HEK293 (cell line): ENCODE results near the gene OR5K2.
A peak's percentile ranks its signal among the peaks of the same experiment; 100 is the strongest.

Experiments
- HOXC10 ChIP-seq: sonication (generic); formaldehyde crosslinking; IDR thresholded peaks from 2 replicates; pipeline ENCODE4 v1.8.1; 2023; ENCODE audit warnings: mild to moderate bottlenecking, missing genetic modification reagents
- OSR2 ChIP-seq: fragments of 450-650 bp; formaldehyde crosslinking; IDR thresholded peaks from 2 replicates; pipeline ENCODE4 v1.5.1; 2016; ENCODE audit warnings: missing biosample characterization, missing genetic modification characterization
- REPIN1 ChIP-seq: fragments of 450-650 bp; formaldehyde crosslinking; IDR thresholded peaks from 2 replicates; pipeline ENCODE4 v1.5.1; 2017; ENCODE audit warnings: missing biosample characterization, missing genetic modification characterization, low read depth
- SCRT1 ChIP-seq: fragments of 450-650 bp; formaldehyde crosslinking; IDR thresholded peaks from 2 replicates; pipeline ENCODE4 v1.5.1; 2016; ENCODE audit warnings: missing biosample characterization, missing genetic modification characterization, borderline replicate concordance
- SP3 ChIP-seq: fragments of 450-650 bp; formaldehyde crosslinking; IDR thresholded peaks from 2 replicates; pipeline ENCODE4 v1.5.1; 2016; ENCODE audit warnings: missing biosample characterization, missing genetic modification characterization
- ZBTB7A ChIP-seq: fragments of 450-650 bp; formaldehyde crosslinking; IDR thresholded peaks from 2 replicates; pipeline ENCODE4 v1.5.1; 2016; ENCODE audit warnings: low read depth, missing biosample characterization, missing genetic modification characterization
- ZNF133 ChIP-seq: fragments of 450-650 bp; formaldehyde crosslinking; IDR thresholded peaks from 2 replicates; pipeline ENCODE4 v1.5.1; 2016; ENCODE audit warnings: missing biosample characterization, missing genetic modification characterization
- ZNF140 ChIP-seq: fragments of 450-650 bp; formaldehyde crosslinking; IDR thresholded peaks from 2 replicates; pipeline ENCODE4 v1.5.1; 2016; ENCODE audit warnings: missing biosample characterization, missing genetic modification characterization
- ZNF26 ChIP-seq: fragments of 450-650 bp; formaldehyde crosslinking; IDR thresholded peaks from 2 replicates; pipeline ENCODE4 v1.5.1; 2016; ENCODE audit warnings: missing biosample characterization, missing genetic modification characterization
- ZNF324 ChIP-seq: fragments of 450-650 bp; formaldehyde crosslinking; IDR thresholded peaks from 2 replicates; pipeline ENCODE4 v1.5.1; 2016; ENCODE audit warnings: missing biosample characterization, missing genetic modification characterization
- ZNF398 ChIP-seq: fragments of 450-650 bp; formaldehyde crosslinking; IDR thresholded peaks from 2 replicates; pipeline ENCODE4 v1.5.1; 2017; ENCODE audit warnings: missing biosample characterization, missing genetic modification characterization
- ZNF416 ChIP-seq: fragments of 450-650 bp; formaldehyde crosslinking; IDR thresholded peaks from 2 replicates; pipeline ENCODE4 v1.5.1; 2016; ENCODE audit warnings: missing biosample characterization, missing genetic modification characterization
- ZNF423 ChIP-seq: fragments of 450-650 bp; formaldehyde crosslinking; IDR thresholded peaks from 2 replicates; pipeline ENCODE4 v1.5.1; 2016; ENCODE audit warnings: missing biosample characterization, missing genetic modification characterization
- ZNF48 ChIP-seq: fragments of 450-650 bp; formaldehyde crosslinking; IDR thresholded peaks from 2 replicates; pipeline ENCODE4 v1.5.1; 2016; ENCODE audit warnings: missing biosample characterization, missing genetic modification characterization
- ZNF510 ChIP-seq: fragments of 450-650 bp; formaldehyde crosslinking; IDR thresholded peaks from 2 replicates; pipeline ENCODE4 v1.5.1; 2018; ENCODE audit warnings: mild to moderate bottlenecking, missing genetic modification characterization, missing biosample characterization; ENCODE audit not compliant: insufficient replicate concordance
- ZNF518A ChIP-seq: fragments of 450-650 bp; formaldehyde crosslinking; conservative IDR thresholded peaks from 2 replicates; pipeline ENCODE4 v1.5.1; 2016; ENCODE audit warnings: low read depth, missing biosample characterization, missing genetic modification characterization
- ZNF530 ChIP-seq: fragments of 450-650 bp; formaldehyde crosslinking; IDR thresholded peaks from 2 replicates; pipeline ENCODE4 v1.5.1; 2016; ENCODE audit warnings: low read depth, missing biosample characterization, missing genetic modification characterization
- ZNF560 ChIP-seq: fragments of 450-650 bp; formaldehyde crosslinking; IDR thresholded peaks from 2 replicates; pipeline ENCODE4 v1.5.1; 2017; ENCODE audit warnings: missing biosample characterization, missing genetic modification characterization, borderline replicate concordance
- ZNF596 ChIP-seq: fragments of 450-650 bp; IDR thresholded peaks from 2 replicates; pipeline ENCODE4 v1.5.0; 2018; ENCODE audit warnings: missing biosample characterization, mild to moderate bottlenecking, missing genetic modification characterization, moderate library complexity
- ZNF610 ChIP-seq: fragments of 450-650 bp; formaldehyde crosslinking; IDR thresholded peaks from 2 replicates; pipeline ENCODE4 v1.5.1; 2016; ENCODE audit warnings: missing biosample characterization, missing genetic modification characterization, borderline replicate concordance
- ZNF626 ChIP-seq: fragments of 450-650 bp; sonication (Bioruptor Pico); formaldehyde crosslinking; IDR thresholded peaks from 2 replicates; pipeline ENCODE4 v1.5.1; 2018; ENCODE audit warnings: missing biosample characterization, missing genetic modification characterization, inconsistent platforms
- ZNF664 ChIP-seq: fragments of 450-650 bp; formaldehyde crosslinking; IDR thresholded peaks from 2 replicates; pipeline ENCODE4 v1.5.1; 2016; ENCODE audit warnings: missing biosample characterization, missing genetic modification characterization
- ZNF707 ChIP-seq: fragments of 450-650 bp; formaldehyde crosslinking; IDR thresholded peaks from 2 replicates; pipeline ENCODE4 v1.5.1; 2016; ENCODE audit warnings: missing biosample characterization, missing genetic modification characterization
- ZNF777 ChIP-seq: fragments of 450-650 bp; formaldehyde crosslinking; IDR thresholded peaks from 2 replicates; pipeline ENCODE4 v1.5.1; 2017; ENCODE audit warnings: missing biosample characterization, missing genetic modification characterization, borderline replicate concordance
- ZNF837 ChIP-seq: fragments of 450-650 bp; formaldehyde crosslinking; IDR thresholded peaks from 2 replicates; pipeline ENCODE4 v1.5.1; 2016; ENCODE audit warnings: missing biosample characterization, missing genetic modification characterization
- TF ChIP-seq, protein P1 (sequence below): fragments of 450-650 bp; formaldehyde crosslinking; IDR thresholded peaks from 2 replicates; pipeline ENCODE4 v1.5.1; 2016; ENCODE audit warnings: missing biosample characterization, missing genetic modification characterization
- TF ChIP-seq, protein P2 (sequence below): fragments of 450-650 bp; formaldehyde crosslinking; IDR thresholded peaks from 2 replicates; pipeline ENCODE4 v1.5.1; 2016; ENCODE audit warnings: missing biosample characterization, missing genetic modification characterization

Gene OR5K2

DNA sequence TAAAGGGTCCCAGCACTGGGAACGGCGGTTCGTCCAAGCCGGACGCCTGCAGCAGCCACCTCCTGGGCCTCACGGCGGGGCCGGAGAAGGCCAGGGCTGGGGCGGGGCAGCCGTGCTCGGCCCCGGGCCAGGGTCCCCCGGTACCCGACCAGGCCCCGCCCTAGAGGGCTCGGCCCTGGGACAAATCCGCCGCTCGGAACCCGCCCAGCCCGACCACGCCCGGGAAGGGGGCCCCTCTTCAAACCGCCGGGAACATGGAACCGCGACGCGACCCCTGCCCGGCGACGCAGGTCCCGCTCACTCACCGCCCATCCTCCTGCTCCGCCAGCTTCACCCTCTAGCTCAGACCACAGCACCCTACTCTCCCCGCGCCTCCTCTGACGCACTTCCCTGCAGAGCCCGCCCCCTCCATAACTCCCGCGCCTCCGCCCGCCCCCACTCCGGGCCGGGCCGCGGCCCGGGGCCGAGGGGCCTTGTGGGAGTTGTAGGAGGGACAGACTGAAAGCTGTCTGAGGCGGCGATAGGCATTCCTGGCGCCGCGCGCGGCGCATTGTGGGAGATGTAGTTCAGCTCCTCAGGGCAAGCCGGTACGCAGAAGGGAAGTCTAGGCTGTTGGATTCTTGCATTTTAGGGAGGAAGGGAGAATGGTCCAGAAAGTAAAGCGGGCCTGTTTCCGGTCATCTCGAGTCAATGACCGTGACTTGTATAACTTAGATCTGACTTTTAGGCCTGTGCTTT is 25.2 kb downstream of the OR5K2 start, which contains the start of gene CLDND1 (continued):
- TF ChIP-seq, protein P1, sequence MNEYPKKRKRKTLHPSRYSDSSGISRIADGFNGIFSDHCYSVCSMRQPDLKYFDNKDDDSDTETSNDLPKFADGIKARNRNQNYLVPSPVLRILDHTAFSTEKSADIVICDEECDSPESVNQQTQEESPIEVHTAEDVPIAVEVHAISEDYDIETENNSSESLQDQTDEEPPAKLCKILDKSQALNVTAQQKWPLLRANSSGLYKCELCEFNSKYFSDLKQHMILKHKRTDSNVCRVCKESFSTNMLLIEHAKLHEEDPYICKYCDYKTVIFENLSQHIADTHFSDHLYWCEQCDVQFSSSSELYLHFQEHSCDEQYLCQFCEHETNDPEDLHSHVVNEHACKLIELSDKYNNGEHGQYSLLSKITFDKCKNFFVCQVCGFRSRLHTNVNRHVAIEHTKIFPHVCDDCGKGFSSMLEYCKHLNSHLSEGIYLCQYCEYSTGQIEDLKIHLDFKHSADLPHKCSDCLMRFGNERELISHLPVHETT (tag by site-specific recombination), result no peak
- no peak for TF ChIP-seq ZNF664
- no peak for TF ChIP-seq ZNF707 (tag by site-specific recombination)
- TF ChIP-seq ZNF416 (tag by site-specific recombination), result no peak
- no peak for TF ChIP-seq REPIN1 (tag by site-specific recombination)
- TF ChIP-seq ZNF777, result no peak
- no peak for TF ChIP-seq ZBTB7A
- 0 out of 2 replicates have a peak, but pooled peaks have one; percentile 31 for TF ChIP-seq ZNF324 (tag by site-specific recombination)
- TF ChIP-seq ZNF510, result no peak
- no peak for TF ChIP-seq ZNF560
- no peak for TF ChIP-seq ZNF26 (tag by site-specific recombination)
- peak; percentile 89 for TF ChIP-seq ZNF398 (tag by site-specific recombination)
- TF ChIP-seq ZNF140 (tag by site-specific recombination), result no peak
- TF ChIP-seq ZNF596, result no peak
- peak; percentile 56; the same call in 1 of the 2 replicates for TF ChIP-seq ZNF518A
- TF ChIP-seq OSR2 (tag by site-specific recombination), result no peak
- no peak for TF ChIP-seq HOXC10 (CRISPR knock-in tag)
- TF ChIP-seq ZNF610 (tag by site-specific recombination), result 0 out of 2 replicates have a peak, but pooled peaks have one; percentile 16
- no peak for TF ChIP-seq ZNF626
- no peak for TF ChIP-seq SCRT1 (tag by site-specific recombination)
- TF ChIP-seq ZNF133 (tag by site-specific recombination), result no peak
- TF ChIP-seq ZNF48 (tag by site-specific recombination), result no peak
- peak; percentile 94 for TF ChIP-seq SP3 (tag by site-specific recombination)
- no peak for TF ChIP-seq ZNF530
- peak; percentile 75; the same call in 1 of the 2 replicates for TF ChIP-seq ZNF423
- TF ChIP-seq, protein P2, sequence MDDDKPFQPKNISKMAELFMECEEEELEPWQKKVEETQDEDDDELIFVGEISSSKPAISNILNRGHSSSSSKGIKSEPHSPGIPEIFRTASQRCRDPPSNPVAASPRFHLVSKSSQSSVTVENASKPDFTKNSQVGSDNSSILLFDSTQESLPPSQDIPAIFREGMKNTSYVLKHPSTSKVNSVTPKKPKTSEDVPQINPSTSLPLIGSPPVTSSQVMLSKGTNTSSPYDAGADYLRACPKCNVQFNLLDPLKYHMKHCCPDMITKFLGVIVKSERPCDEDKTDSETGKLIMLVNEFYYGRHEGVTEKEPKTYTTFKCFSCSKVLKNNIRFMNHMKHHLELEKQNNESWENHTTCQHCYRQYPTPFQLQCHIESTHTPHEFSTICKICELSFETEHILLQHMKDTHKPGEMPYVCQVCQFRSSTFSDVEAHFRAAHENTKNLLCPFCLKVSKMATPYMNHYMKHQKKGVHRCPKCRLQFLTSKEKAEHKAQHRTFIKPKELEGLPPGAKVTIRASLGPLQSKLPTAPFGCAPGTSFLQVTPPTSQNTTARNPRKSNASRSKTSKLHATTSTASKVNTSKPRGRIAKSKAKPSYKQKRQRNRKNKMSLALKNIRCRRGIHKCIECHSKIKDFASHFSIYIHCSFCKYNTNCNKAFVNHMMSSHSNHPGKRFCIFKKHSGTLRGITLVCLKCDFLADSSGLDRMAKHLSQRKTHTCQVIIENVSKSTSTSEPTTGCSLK, result no peak
- no peak for TF ChIP-seq ZNF837 (tag by site-specific recombination)
